BE2C (cell line): ENCODE results near the gene STAT5A.

Source experiments
- DNase-seq: peaks from one replicate; pipeline ENCODE4 v3.0.0-alpha.2; 2020
- H3K27me3 ChIP-seq: fragments of 250-450 bp; sonication (Bioruptor Pico); 2 replicates; pipeline ENCODE4 v1.5.1; 2020; ENCODE audit warnings: mild to moderate bottlenecking
- H3K36me3 ChIP-seq: fragments of 250-450 bp; sonication (Bioruptor Pico); 2 replicates; pipeline ENCODE4 v1.5.1; 2020; ENCODE audit warnings: mild to moderate bottlenecking
- H3K4me1 ChIP-seq: fragments of 250-450 bp; sonication (Bioruptor Pico); 2 replicates; pipeline ENCODE4 v1.5.1; 2020
- H3K4me3 ChIP-seq: 2 replicates; pipeline ENCODE4 v1.5.1; 2011; ENCODE audit warnings: low read depth, low read length
- H3K9me3 ChIP-seq: fragments of 250-450 bp; sonication (Bioruptor Pico); 2 replicates; pipeline ENCODE4 v1.5.1; 2020
- TF ChIP-seq, protein P1 (sequence below): IDR thresholded peaks from 2 replicates; pipeline ENCODE4 v1.5.1; 2012; ENCODE audit warnings: mild to moderate bottlenecking, low read depth, low read length

The STAT5A gene

GRCh38 chr17:42329025-42329976 lies 41.0 kb downstream of the STAT5A start:
- TF ChIP-seq, protein P1, sequence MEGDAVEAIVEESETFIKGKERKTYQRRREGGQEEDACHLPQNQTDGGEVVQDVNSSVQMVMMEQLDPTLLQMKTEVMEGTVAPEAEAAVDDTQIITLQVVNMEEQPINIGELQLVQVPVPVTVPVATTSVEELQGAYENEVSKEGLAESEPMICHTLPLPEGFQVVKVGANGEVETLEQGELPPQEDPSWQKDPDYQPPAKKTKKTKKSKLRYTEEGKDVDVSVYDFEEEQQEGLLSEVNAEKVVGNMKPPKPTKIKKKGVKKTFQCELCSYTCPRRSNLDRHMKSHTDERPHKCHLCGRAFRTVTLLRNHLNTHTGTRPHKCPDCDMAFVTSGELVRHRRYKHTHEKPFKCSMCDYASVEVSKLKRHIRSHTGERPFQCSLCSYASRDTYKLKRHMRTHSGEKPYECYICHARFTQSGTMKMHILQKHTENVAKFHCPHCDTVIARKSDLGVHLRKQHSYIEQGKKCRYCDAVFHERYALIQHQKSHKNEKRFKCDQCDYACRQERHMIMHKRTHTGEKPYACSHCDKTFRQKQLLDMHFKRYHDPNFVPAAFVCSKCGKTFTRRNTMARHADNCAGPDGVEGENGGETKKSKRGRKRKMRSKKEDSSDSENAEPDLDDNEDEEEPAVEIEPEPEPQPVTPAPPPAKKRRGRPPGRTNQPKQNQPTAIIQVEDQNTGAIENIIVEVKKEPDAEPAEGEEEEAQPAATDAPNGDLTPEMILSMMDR = no peak
- no peaks in the 10 kb centered on the region for H3K9me3 ChIP-seq
- H3K36me3 ChIP-seq = peaks cover 35% of the 10 kb centered on the region
- H3K4me3 ChIP-seq = no peak overlapping the region
- no peak for DNase-seq
- no peaks in the 10 kb centered on the region for H3K27me3 ChIP-seq
- H3K4me1 ChIP-seq = no peaks in the 10 kb centered on the region

- DNase-seq = no peak
- no peak overlapping the region for H3K4me3 ChIP-seq
- peaks cover 53% of the 10 kb centered on the region for H3K36me3 ChIP-seq
These were observed 44.8 kb downstream of the STAT5A start for GRCh38 chr17:42333053-42333452.

DNA sequence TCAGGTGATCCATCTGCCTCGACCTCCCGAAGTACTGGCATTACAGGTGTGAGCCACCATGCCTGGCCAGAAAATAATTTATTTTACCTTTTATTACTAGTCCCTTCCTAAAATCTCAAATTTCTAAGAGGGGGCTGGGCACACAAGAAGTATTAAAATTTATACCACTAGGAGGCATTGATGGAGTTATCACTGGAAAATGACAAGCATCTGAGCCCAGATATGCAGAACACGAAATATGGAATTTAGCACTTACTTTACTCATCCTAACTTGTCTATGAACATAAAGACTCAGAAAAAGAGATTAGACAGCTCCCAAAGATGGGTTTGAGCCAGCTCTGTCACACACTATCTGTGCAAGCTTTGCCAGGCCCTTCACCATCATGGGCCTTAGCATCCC lies 46.4 kb downstream of the STAT5A start:
- TF ChIP-seq, protein P1 = no peak
- H3K4me1 ChIP-seq = no peaks in the 10 kb centered on the region
- no peak overlapping the region for H3K4me3 ChIP-seq
- H3K9me3 ChIP-seq = no peaks in the 10 kb centered on the region
- no peak for DNase-seq
- H3K36me3 ChIP-seq = peaks cover 57% of the 10 kb centered on the region
- no peaks in the 10 kb centered on the region for H3K27me3 ChIP-seq

More at GRCh38 chr17:42333053-42333452, 44.8 kb downstream of the STAT5A start:
- Histone ChIP-seq H3K9me3 (no peaks in the 10 kb centered on the region), H3K4me1 (no peaks in the 10 kb centered on the region), H3K27me3 (no peaks in the 10 kb centered on the region)
- TF ChIP-seq, protein P1 = no peak

DNA sequence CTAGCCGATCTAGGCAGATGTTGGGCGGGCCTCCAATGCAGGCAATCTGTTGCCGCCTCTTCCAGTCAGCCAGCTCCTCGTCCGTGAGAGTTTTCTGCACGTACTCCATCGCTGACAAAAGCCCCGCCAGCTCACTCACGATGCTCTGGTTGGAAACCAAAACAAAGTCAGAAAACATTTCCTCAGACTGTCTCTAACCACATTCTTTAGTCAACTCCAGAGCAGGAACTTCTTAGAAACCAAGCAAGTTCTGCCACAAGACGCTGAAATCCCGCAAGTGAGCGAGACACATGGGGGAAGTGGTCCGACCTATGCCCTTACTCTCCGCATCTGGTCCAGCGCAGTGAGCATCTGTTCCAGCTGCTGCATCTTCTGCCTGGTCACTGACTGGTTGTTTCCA lies 49.1 kb downstream of the STAT5A start:
- Histone ChIP-seq H3K4me3 (no peak overlapping the region), H3K36me3 (peaks cover 45% of the 10 kb centered on the region), H3K27me3 (no peaks in the 10 kb centered on the region), H3K4me1 (no peaks in the 10 kb centered on the region), H3K9me3 (no peaks in the 10 kb centered on the region)
- DNase-seq = no peak
- TF ChIP-seq, protein P1 = no peak

GRCh38 chr17:42338427-42338985 lies 50.2 kb downstream of the STAT5A start:
- peaks cover 39% of the 10 kb centered on the region for H3K36me3 ChIP-seq
- no peaks in the 10 kb centered on the region for H3K9me3 ChIP-seq
- H3K4me3 ChIP-seq = no peak overlapping the region
- DNase-seq = no peak
- H3K27me3 ChIP-seq = no peaks in the 10 kb centered on the region
- TF ChIP-seq, protein P1 = no peak
- H3K4me1 ChIP-seq = no peaks in the 10 kb centered on the region

- Histone ChIP-seq H3K4me1 (no peaks in the 10 kb centered on the region), H3K27me3 (no peaks in the 10 kb centered on the region), H3K9me3 (no peaks in the 10 kb centered on the region), H3K4me3 (no peak overlapping the region), H3K36me3 (peaks cover 35% of the 10 kb centered on the region)
- TF ChIP-seq, protein P1 = no peak
- DNase-seq = no peak
These were observed 50.9 kb downstream of the STAT5A start for GRCh38 chr17:42339221-42339620.
